Measurements from ENCODE around the gene SULF2. TPM values are rescaled to one million over a fixed set of nuclear protein-coding genes. Genes with fewer than 3 reads are reported as not detected.

SULF2 gene
- total and polyA plus RNA-seq, 2 of the 13 experiments (the other 11 are each of a cell fraction or from before 2014, with no cell fraction given), result 7.2 to 50.9 TPM

- TF ChIP-seq ATF6 (CRISPR knock-in tag; conservative IDR thresholded peaks at IDR 0.05) (no peak), ZNF639 (CRISPR knock-in tag; conservative IDR thresholded peaks at IDR 0.05) (no peak), ATF3 (CRISPR knock-in tag; IDR thresholded peaks at IDR 0.05) (no peak), ZXDC (CRISPR knock-in tag; IDR thresholded peaks at IDR 0.05) (no peak), ZNF891 (CRISPR knock-in tag; IDR thresholded peaks at IDR 0.05) (peak; percentile 80), ZNF263 (CRISPR knock-in tag; IDR thresholded peaks at IDR 0.05) (peak; percentile 60), HNRNPL (IDR thresholded peaks at IDR 0.05; ENCODE audit: low read depth, low read length) (no peak), ZNF574 (CRISPR knock-in tag; IDR thresholded peaks at IDR 0.05) (0 out of 2 replicates have a peak, but pooled peaks have one; percentile 8), E2F2 (CRISPR knock-in tag; IDR thresholded peaks at IDR 0.05; ENCODE audit: borderline replicate concordance) (no peak), RNF2 (conservative IDR thresholded peaks at IDR 0.05; ENCODE audit: low read depth) (peak; percentile 56; the same call in 1 of the 2 replicates), ZNF280B (CRISPR knock-in tag; IDR thresholded peaks at IDR 0.05; ENCODE audit: borderline replicate concordance) (peak; percentile 69; the same call in 1 of the 2 replicates)
These were observed 526 bp downstream of the SULF2 start (continued) for GRCh38 chr20:47784599-47785310.

Data from HepG2 (cell line).